ENCODE results near the gene IL17RC.

The IL17RC gene

DNA sequence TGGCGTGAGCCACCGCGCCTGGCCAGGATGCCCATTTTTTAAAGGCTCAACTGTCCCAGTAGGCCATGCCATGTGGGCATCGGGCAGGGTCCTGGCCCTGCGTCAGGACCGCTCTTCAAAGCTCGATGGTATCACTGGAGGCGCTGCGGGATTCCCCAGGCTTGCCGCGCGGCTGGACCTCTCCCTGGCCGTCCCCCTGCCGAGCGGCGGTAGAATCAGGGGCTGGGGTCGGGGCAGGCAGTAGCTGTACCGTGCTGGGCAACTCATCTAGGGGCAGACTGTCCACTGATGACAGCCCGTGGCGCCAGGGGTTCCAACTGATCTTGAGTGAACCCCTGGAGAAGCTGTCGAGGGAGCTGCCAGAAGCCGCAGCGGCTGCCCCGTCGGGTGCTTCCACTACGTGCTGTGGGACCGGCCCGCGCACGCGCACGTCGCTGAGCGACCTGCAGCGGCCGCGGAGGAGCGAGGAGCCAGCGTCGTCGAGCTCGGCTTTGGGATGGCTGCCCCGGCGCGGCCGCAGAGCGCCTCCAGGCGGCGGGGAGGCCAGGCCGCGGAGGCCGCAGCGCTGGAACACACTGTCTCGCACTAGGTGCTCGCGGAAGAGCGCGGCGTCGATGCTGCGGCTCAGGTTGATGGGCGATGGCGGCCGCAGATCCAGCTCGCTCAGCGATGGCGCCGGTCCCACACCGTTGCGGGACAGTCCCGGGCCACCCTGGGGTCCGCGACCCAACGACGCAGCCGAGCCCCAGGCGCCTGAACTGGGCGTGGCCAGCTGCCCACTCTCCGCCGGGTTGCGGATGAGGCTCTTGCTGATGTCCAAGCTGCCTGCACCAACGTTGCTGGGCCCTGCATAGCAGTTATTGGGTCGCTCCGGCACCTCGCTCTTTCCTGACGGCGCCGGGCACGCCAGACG, 29.5 kb downstream of the IL17RC start:
- peak; percentile 71 for DNase-seq

DNA sequence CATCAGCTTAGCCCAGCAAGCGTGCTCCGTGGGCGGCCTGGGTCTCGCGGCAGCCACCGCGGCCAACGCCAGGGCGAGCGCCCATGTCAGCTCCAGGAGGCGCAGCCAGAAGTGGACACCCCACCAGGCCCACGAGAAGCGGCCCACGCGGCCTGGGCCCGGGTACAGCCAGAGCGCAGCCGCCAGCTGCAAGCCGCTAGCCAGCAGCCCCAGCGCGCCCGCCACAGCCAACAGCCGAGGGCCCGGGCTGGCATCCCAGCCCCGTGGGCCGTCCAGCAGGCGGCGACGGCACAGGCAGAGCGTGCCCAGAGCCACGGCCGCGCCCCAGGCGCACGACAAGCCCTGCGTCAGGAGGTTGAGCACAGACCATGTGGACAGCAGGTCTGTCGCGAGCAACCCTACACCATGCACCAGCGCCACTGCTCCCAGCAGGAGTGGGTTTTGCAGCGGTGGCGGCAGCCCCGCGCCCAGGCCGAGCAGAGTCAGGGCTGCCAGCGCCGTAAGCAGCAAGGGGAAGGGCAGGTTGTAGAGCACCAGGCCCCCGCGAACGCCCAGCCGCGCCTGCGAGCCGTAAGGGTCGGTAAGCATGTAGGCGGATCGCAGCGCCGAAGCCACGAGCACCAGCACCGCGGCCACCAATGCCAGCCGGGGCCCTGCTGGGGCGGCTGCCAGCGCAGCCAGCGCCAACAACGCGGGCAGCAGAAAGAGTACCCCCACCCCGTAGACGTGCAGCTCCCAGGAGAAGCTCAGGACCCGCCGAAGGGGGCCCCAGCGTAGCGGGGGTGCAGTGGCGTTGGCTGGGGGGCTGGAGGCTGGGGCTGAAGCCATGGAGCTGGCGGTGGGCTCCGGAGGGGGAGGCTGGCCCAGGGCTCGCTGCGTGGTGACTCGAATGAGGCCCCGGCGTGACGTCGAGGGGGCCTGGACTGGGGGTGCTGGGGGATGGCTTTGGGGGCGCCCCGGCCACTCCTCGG, 30.4 kb downstream of the IL17RC start:
- no peak for DNase-seq

DNA sequence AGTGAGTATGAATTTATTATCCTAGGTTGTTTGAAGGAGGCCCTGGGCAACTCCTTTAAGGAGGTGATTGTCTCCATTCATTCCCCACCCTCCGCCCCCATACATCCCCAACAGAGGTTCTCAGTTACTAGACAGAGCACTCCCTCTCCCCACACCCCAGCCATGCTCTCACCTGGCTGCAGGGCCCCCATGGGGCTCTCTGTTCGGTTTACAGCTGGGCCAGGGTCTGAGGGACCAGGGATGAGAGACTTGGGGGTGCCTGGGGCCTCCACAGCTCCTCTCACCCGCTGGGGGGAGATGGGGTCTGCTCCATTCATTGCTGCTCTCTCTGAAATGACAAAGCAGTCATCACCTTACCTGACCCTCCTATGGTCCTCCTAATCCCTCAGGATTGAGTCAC, 31.7 kb downstream of the IL17RC start:
- DNase-seq = no peak

DNA sequence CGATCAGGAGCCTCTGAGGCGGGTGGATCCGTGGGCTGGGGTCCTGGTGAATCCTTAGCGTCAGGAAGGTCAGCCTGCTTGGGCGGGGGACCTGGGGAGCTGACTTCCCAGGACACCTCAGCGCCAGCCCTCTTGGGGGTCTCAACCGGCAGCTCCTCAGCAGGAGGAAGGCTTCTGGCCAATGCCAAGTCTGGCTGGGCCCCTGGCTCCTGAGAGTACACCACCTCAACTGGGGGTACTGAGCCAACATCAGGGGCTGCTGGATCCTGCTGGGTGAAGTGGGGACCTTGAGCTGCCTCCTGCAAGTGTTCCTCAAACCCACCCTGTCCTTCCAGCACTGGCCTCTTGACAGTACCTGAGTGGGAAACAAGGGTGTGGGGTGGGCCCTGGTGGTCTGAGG, 32.2 kb downstream of the IL17RC start:
- no peak for DNase-seq

DNA sequence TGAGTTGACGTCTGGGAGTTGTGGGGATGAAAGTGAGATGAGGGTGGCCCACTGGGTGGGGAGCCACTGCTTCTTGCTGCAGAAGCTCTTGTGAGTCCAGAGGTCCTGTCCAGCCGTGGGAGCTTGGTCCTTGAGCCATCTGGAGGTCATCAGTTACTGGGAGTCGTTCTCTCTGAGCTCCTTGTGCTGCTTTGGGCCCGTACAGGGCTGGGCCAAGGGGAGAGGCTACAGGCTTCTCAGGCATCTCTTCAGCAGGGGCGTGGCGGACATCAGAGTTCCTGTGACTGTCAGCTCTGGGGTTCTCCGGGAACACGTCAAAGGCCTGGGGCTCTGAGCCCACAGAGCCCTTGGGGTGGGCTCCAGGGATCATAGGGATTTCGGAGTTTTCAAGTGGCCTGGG, 32.7 kb downstream of the IL17RC start:
- DNase-seq = no peak

DNA sequence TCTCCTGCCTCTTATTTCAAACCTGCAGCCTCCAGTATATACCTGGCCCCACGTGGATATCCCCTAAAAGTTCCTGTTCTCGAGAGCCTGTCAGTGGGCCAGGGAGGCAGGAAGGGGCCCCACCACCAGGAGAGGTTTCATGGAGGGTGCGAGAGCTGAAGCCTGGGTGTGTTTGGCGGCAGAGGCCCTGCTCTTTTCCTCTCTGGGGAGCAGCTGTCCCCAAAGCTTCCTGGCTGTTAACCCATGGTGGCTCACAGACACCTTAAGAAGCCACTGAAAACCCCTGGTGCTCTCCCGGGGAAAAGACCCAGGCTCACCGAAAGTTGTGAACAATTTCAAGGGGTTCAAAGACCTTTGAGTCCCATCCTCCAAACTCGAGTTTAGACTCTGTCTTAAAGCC, 34.2 kb downstream of the IL17RC start:
- DNase-seq = no peak

DNA sequence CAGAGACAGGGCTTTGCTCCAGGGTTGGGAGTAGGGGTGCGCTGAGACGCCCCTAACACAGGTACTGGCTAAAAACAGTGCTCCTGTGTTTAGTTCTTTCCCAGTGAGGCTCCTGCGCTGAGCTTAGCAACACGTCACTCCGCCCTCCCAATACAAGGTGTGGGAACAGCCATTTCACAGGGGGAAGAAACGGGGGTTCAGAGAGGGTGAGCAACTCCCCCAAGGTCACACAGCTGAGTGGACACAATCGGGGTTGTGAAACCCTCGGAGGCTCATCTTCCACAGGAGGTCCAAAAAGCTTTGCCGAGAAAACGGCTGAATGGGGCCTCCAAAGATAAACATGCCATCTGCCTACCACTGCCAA, 34.7 kb downstream of the IL17RC start:
- no peak for DNase-seq

DNA sequence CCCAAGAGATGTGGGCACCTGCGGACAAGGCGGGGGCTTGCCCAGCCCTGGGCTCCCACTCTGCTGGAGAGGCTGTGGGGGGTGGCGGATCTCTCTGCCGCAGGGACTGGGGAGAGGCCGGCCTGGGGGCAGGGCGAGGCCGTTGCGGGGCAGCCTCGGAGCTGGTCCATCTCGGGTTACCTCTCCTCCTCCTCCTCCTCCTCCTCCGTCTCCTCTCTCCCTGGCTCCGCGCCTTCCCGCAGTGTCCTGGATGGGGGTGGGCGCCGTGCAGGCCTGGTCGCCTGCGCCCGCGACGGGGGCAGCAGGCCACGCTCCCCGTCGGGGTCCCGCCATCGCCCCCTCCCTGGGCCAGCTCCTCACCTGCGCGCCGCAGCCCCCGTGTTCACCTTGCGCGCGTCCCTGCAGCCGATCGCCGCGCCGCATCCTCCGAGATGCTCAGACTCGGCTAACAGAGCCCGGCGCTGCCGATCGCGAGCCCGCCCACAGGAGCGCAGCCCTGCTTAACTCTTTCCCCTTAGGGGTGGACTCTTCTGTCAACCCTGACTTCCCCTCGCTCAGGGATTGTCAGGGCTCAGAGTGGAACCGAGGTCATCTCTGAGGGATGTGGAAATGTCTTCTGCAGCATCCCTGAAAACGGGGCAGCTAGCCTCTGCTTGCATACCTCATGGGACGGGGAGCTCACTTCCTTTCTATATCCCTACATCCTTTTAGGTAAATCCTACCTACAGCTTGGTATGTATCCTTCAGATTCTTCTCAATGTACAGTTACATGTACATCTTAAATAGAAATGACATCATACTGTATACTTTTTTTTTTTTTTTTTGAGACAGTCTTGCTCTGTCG, 35.3 kb downstream of the IL17RC start, which contains the start of gene PRRT3:
TSS of gene PRRT3 (minus strand) at position 447 of the 844 bp plus-strand sequence. CDS start 2,293 bp downstream, outside the sequence.
- peak; percentile 11 for DNase-seq

DNA sequence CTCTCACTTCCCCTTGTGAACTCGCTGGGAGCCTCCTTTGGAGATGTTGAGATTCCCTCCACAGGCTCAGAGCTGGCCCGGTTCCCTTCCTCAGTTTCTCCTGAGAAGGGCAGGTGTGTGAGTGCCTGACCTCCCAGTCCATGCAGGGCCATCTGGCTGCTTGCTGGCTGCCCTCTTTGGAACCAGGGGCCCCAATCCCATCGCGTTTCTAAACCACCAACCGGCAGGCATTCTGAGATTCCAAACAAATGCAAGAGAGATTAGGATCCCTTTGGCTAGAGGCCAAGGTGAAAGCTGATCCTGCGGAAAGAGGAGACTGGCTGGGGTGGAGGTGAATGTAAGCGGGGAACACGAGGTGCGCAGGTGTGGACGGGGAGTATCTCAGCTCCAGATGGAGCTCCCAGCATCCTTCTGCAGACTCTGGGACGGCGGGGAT, 38.2 kb downstream of the IL17RC start:
- no peak for DNase-seq

DNA sequence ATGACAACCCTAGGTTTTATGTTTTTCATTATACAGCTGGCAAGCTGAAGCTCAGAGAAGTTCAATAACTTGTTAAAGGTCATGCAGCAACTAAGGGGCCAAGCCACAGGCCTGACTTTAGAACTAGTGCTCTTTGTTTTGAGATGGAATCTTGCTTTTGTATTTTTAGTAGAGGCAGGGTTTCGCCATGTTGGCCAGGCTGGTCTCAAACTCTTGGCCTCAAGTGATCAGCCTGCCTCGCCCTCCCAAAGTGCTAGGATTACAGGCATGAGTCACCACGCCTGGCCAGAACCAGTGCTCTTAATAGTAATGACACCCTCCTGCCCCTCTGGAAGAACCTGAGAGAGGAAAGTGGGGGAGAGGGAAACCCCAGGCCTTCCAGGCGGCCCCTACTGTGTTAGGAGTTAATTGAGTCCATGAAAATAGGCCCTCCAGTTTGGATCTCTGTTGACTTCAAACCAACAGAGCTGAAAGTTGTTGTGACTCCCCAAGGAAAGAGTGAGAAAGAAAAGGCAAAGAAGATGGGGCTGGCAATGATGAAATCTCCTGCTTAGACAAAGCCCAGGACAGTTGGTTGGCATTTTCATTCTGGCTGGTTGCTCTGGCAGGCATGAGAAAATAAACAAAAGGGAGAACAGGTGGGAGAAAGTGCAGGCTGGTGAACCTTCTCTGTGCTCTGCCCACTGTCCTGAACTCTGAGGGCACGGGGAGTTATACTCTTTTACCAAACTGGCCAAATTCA, 38.9 kb downstream of the IL17RC start:
- DNase-seq = no peak

DNA sequence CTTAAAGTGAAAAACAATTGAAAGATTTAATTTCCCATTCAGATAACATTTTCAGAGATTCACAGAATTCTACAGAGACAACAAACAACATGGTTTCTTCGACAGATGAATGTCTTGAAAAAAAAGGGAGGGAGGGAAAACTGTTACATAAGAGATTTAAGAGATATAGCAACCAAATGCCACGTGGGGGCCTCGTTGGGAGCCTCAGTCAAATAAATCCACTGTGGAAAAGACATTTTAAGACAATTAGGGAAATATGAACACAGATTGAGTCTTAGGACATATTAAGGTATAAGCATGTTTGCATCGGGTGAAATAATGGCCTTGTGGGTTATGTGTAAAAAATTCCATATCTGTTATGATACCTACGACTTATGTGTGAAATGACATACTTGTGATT, 40.3 kb downstream of the IL17RC start:
- no peak for DNase-seq

DNA sequence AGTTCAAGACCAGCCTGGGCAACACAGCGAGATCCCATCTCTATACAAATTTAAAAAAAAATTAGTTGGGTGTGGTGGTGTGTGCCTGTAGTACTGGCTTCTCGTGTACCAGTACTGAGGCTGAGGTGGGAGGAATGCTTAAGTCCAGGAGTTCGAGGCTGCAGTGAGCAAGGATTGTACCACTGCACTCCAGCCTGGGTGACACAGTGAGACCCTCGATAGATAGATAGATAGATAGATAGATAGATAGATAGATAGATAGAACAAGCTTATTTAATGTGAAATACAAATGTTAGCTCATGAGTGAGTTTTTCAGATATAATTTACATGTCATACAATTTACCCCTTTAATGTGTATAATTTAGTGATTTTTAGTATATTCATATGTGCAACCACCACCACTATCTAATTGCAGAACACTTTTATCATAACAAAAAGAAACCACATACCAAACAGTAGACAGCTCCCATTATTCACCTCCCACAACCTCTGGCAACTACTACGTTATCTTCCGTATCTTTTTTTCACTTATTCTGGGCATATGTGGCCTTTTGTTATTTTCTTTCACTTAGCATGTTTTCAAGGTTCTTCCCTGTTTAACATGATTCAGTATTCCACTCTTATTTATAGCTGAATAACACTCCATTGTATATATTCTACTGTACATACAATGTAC, 48.4 kb downstream of the IL17RC start:
- DNase-seq = no peak

DNA sequence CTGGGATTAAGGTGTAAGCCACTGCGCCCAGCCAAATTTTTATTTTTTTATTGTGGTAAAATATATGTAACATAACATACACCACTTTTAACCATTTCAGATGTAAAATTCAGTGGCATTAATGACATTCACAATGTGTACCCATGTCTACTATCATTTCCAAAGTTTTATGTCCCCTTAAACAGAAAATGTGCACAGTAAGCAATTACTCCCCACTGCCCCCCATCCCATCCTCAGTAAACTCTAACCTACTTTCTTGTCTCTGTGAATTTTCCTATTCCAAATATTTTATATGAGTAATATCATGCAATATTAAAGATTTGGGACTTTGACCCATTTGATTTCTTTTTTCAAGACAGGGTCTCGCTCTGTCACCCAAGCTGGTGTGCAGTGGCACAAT, 49.9 kb downstream of the IL17RC start:
- no peak for DNase-seq

DNA sequence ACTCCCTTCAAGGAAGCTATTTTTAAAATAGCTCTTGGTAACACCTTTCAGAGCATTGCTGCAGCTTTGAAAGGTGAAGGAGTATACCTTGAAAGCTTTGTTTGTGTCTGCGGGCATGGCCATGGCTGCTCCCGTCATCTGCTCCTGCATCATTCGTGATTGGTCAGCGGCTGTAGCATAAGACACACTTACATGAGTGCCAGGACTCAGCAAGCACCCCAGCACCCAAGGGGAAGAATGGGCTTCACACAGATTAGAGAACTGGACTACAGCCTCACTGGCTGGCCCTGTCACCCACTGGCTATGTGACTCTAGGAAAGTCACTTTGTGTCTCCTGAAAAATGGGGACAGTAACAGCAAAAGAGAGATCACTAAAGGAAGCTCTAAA, 52.7 kb downstream of the IL17RC start:
- DNase-seq = no peak

DNA sequence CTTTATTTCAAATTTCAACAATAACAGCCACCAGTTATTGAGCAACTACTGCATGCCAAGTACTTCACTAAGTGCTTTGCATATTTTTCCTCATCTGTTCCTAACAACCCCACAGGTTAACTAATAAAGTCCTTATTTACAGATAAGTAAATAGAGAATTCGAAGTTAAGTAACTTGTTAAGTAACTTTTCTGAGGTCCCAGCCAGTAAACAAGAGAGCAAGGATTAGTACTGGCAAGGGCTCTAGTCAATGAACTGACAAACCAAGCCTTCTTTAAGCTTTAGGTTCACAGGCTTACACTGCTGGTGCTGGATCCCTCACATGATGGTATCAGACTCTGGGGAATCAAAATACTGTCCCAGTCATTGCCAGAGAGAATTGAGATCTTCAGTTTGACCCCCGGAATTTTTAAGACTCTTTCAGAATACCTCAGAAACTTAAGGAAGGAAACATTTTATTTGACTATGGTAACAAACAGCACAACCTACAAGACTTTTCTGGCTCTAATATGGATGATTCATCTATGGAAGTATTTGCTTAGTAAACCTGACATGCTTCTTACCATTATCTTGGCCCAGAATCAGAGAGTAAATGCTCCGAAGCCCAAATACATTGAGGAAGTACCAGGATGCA, 53.2 kb downstream of the IL17RC start:
- no peak for DNase-seq

DNA sequence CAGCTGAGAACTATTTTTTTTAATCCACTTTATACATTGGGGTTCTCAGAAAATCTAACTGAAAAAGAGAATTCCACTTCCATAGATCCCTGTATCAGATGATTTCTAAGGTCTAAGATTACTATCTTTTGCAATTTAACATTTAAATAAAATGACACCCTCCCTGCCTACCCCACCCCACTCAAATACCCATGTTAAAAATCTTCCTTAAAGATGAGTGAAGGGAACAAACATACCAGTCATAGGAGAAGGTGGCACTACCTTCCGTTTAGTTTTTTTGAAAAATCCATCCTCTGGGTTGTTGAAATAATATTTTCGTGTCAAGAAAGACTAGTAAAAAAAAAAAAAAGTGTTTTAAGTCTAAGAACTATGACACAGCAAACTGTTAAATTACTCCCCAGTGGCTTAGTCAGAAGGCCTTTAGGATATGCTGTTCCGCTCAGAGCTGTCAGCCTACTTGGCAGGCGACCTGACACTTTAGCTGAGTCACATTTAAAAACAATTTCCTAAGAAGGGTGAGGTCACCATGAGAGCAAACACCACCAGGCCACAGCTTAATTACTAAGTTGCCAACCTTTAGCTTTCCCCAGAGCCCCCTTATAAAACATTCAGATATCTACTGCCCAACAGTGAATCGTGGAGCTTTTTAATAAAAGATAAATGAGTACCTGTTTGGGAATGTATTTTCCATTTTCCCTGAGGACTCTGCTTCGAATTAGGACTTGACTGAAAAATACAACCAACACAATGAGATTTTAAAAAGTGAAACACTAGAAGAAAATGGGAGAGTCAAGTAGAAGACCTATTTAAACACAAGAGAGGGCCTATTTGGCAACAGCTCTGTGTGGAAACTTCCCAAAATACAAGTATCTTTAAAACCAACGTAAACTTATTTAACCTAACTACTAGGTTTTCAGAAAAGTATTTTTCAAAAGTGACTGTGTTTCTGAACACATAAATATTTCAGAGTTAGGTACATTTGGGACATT, 60.1 kb downstream of the IL17RC start:
- DNase-seq = no peak

DNA sequence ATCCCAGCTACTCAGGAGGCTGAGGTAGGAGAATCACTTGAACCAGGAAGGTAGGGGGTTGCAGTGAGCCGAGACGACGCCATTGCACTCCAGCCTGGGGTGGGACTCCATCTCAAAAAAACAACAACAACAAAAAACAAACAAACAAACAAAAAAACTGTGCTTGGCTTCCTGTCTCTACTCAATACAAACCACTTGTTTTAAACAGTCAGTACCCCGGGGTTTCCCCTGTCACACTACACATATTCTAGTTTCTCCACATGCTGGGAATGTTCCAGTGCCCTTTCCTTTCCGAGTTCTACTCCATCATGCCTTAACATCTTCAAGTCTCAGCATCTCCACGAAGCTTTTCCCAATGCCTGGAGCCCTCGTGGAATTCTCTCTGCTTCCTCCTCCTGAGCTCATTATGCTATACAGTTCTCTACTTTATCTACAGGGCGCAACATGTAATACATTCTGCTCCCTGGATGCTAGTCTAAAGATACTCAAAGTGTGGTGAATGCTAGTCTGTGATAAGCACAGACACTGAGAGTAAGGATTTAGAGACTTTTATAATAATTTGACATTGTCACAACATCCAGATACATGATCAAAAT, 61.9 kb downstream of the IL17RC start:
- DNase-seq = no peak

DNA sequence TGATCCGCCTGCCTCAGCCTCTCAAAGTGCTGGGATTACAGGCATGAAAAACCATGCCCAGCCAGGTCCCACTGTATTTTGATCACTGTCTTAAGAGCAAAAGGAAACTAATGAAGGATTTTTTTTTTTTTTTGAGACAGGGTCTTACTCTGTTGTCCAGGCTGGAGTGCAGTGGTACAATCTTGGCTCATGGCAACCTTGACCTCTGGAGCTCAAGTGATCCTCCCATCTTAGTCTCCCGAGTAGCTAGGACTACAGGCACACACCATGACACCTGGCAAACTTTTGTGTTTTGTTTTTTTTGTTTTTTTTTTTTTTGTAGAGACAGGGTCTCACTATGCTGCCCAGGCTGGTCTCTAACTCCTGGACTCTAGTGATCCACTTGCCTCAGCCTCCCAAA, 63.4 kb downstream of the IL17RC start:
- no peak for DNase-seq

Data from effector CD8-positive, alpha-beta T cell (primary cell).